Peyer's patch (tissue), 4 donors: ENCODE results near the gene SLC44A5. TPM values are rescaled to one million over a fixed set of nuclear protein-coding genes. Genes with fewer than 3 reads are reported as not detected.
"Not testable (repeated sequence)": the region's sequence is repeated elsewhere in the genome, so short reads cannot be mapped to it uniquely, and the experiment has no call there.

ENCODE experiments used
- DNase-seq, 3 donors: peaks; one replicate each; pipeline ENCODE4 v3.0.0-alpha.2; 2017 to 2019
- H3K27ac ChIP-seq, 4 donors: fragments of 200-600 bp; sonication (generic); one replicate each; pipeline ENCODE4 v1.5.1; 2016 to 2019
- H3K27me3 ChIP-seq, 2 donors: fragments of 200-600 bp; sonication (generic); one replicate each; pipeline ENCODE4 v1.5.1; 2019
- H3K36me3 ChIP-seq, 3 donors: fragments of 200-600 bp; sonication (generic); one replicate each; pipeline ENCODE4 v1.5.1; 2016 to 2019
- H3K4me1 ChIP-seq, 4 donors: fragments of 200-600 bp; sonication (generic); one replicate each; pipeline ENCODE4 v1.5.1; 2016 to 2019
- H3K4me3 ChIP-seq, 4 donors: fragments of 200-600 bp; sonication (generic); 1 replicate in 3 of 4; 2 replicates in 1 of 4; pipeline ENCODE4 v1.5.1; 2016 to 2019; ENCODE audit warnings: mild to moderate bottlenecking in 1 of 4
- H3K9me3 ChIP-seq, 4 donors: fragments of 200-600 bp; sonication (generic); one replicate each; pipeline ENCODE4 v1.5.1; 2016 to 2019; ENCODE audit warnings: mild to moderate bottlenecking in 1 of 4
- POLR2A ChIP-seq, 2 donors: fragments of 450-650 bp; IDR thresholded peaks; one replicate each; pipeline ENCODE4 v1.5.1; 2017; ENCODE audit warnings: antibody characterized with exemption in 2 of 2, mild to moderate bottlenecking in 2 of 2, moderate library complexity in 2 of 2
- total RNA-seq, 4 donors: library from RNA; depleted of rRNA; stranded (reverse); fragments of >200 nt; gene quantifications; one replicate each; pipeline ENCODE4 v1.1.0, GENCODE V29; 2016
- TF ChIP-seq, protein P1 (sequence below), 6 experiments: fragments of 450-650 bp in 4 of 6; fragments of 200-600 bp in 2 of 6; sonication (generic) in 1 of 6; IDR thresholded peaks; one replicate each; pipeline ENCODE4 v1.5.1; 2017 to 2019; ENCODE audit warnings: antibody characterized with exemption in 6 of 6, mild to moderate bottlenecking in 3 of 6, moderate library complexity in 1 of 6

The SLC44A5 gene
- total RNA-seq, 4 donors from 2014 or later, result 0.70 to 0.80 TPM; not detected in 2

DNA sequence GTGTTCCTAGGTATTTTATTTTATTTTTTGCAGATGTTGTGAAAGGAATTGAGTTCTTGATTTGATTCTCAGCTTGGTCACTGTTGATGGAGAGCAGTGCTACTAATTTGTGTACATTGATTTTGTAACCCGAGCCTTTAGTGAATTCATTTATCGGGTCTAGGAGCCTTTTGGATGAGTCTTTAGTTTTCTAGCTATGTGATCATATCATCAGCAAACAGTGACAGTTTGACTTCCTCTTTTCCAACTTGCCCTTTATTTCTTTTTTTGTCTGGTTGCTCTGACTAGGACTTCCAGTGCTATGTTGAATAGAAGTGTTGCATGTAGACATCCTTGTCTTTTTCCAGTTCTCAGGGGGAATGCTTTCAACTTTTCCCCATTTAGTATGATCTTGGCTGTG is 337.8 kb downstream of the SLC44A5 start:
- Histone ChIP-seq H3K27me3 (no peaks in the 10 kb centered on the region), H3K4me1 (no peaks in the 10 kb centered on the region), H3K4me3 (no peak overlapping the region), H3K36me3 (no peaks in the 10 kb centered on the region), H3K9me3 (no peaks in the 10 kb centered on the region), H3K27ac (no peak overlapping the region)
- TF ChIP-seq, protein P1, sequence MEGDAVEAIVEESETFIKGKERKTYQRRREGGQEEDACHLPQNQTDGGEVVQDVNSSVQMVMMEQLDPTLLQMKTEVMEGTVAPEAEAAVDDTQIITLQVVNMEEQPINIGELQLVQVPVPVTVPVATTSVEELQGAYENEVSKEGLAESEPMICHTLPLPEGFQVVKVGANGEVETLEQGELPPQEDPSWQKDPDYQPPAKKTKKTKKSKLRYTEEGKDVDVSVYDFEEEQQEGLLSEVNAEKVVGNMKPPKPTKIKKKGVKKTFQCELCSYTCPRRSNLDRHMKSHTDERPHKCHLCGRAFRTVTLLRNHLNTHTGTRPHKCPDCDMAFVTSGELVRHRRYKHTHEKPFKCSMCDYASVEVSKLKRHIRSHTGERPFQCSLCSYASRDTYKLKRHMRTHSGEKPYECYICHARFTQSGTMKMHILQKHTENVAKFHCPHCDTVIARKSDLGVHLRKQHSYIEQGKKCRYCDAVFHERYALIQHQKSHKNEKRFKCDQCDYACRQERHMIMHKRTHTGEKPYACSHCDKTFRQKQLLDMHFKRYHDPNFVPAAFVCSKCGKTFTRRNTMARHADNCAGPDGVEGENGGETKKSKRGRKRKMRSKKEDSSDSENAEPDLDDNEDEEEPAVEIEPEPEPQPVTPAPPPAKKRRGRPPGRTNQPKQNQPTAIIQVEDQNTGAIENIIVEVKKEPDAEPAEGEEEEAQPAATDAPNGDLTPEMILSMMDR (IDR thresholded peaks at IDR 0.05), result no peak
- no peak for TF ChIP-seq POLR2A (IDR thresholded peaks at IDR 0.05)
- no peak for DNase-seq

DNA sequence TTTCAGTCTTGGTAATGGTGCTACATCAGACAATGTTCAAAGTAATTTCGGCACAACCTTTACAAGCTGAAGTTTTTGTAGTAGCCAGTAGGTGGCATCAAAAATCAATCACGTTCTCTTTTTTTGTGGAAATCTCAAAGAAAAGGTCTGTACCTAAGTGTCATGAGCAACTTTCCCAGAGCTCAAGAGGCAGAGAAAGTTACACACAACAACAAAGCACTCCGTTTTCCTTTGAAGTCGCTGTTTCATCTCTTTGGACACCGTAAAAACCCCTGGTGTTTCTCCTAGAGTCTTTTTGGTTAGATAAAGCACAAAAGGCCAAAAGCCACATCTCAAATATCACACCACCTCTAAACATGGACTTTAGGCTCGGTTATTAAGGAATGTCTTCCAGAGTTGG is 345.1 kb downstream of the SLC44A5 start:
- H3K9me3 ChIP-seq, result no peaks in the 10 kb centered on the region
- H3K27ac ChIP-seq, result no peak overlapping the region
- no peak overlapping the region for H3K4me3 ChIP-seq
- TF ChIP-seq, protein P1 (IDR thresholded peaks at IDR 0.05), result peak in 4 of 6 experiments; percentile 32 to 52 (median 43)
- TF ChIP-seq POLR2A (IDR thresholded peaks at IDR 0.05), result no peak
- no peak for DNase-seq
- H3K27me3 ChIP-seq, result no peaks in the 10 kb centered on the region
- no peaks in the 10 kb centered on the region for H3K4me1 ChIP-seq
- H3K36me3 ChIP-seq, result no peaks in the 10 kb centered on the region

DNA sequence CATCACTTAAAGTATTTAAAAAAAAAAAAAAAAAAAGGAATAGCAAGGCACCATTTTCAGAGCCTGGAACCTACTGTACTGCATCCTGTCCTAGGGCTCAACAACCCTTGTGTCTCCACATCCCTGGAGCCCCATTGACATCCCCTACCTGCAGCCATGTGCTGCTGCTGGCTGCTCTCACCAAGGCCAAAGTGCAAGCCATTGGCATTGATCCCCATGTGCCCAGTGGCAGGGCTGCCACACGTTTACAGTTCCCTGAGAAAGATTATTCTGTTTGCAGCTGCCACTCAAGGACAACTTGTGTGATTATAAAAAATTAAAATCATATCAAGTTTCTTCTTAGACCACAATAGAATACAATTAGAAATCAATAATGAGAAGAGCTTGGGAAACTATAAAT is 346.8 kb downstream of the SLC44A5 start:
- no peak overlapping the region for H3K27ac ChIP-seq

DNA sequence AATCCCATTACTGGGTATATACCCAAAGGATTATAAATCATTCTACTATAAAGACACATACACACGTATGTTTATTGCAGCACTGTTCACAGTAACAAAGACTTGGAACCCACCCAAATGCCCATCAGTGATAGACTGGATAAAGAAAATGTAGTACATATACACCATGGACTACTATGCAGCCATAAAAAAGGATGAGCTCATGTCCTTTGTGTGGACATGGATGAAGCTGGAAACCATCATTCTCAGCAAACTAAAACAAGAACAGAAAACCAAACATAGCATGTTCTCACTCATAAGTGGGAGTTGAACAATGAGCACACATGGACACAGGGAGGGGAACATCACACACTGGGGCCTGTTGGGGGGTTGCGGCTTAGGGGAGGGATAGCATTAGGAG is 347.3 kb downstream of the SLC44A5 start:
- not testable (repeated sequence) for H3K4me1 ChIP-seq, H3K36me3 ChIP-seq, H3K27ac ChIP-seq, H3K9me3 ChIP-seq, H3K4me3 ChIP-seq, H3K27me3 ChIP-seq, DNase-seq

More for the DNA sequence above, 346.8 kb downstream of the SLC44A5 start:
- no peak for TF ChIP-seq POLR2A (IDR thresholded peaks at IDR 0.05)
- TF ChIP-seq, protein P1 (IDR thresholded peaks at IDR 0.05), result no peak
- Histone ChIP-seq H3K4me1 (no peaks in the 10 kb centered on the region), H3K27me3 (no peaks in the 10 kb centered on the region), H3K36me3 (no peaks in the 10 kb centered on the region), H3K9me3 (no peaks in the 10 kb centered on the region), H3K4me3 (no peak overlapping the region)
- no peak for DNase-seq

DNA sequence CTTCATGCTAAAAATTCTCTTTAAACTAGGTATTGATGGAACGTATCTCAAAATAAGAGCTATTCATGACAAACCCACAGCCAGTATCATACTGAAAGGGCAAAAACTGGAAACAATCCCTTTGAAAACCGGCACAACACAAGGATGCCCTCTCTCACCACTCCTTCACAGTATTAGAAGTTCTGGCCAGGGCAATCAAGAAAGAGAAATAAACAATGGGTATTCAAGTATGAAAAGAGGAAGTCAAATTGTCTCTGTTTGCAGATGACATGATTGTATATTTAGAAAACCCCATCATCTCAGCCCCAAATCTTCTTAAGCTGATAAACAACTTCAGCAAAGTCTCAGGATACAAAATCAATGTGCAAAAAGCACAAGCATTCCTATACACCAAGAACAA is 349.0 kb downstream of the SLC44A5 start:
- not testable (repeated sequence) for H3K4me3 ChIP-seq, H3K36me3 ChIP-seq, H3K4me1 ChIP-seq, H3K9me3 ChIP-seq, DNase-seq, H3K27me3 ChIP-seq
- peak overlapping the region in 2 of 4 donors; percentile 51 to 53 for H3K27ac ChIP-seq

DNA sequence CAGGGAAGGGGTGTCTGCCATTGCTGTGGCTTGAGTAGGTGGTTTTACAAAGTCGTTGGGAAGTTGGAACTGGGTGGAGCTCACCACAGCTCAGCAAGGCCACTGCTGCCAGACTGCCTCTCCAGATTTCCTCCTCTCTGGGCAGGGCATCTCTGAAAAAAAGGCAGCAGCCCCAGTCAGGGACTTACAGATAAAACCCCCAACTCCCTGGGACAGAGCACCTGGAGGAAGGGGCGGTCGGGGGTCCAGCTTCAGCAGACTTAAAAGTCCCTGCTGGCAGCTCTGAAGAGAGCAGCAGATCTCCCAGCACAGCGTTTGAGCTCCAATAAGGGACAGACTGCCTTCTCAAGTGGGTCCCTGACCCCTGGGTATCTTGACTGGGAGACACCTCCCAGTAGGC is 352.6 kb downstream of the SLC44A5 start:
- no peaks in the 10 kb centered on the region for H3K36me3 ChIP-seq
- no peak for DNase-seq
- TF ChIP-seq POLR2A (IDR thresholded peaks at IDR 0.05), result no peak
- TF ChIP-seq, protein P1 (IDR thresholded peaks at IDR 0.05), result no peak
- no peaks in the 10 kb centered on the region for H3K27me3 ChIP-seq
- no peak overlapping the region for H3K27ac ChIP-seq
- H3K4me3 ChIP-seq, result no peak overlapping the region
- H3K9me3 ChIP-seq, result no peaks in the 10 kb centered on the region
- H3K4me1 ChIP-seq, result no peaks in the 10 kb centered on the region

DNA sequence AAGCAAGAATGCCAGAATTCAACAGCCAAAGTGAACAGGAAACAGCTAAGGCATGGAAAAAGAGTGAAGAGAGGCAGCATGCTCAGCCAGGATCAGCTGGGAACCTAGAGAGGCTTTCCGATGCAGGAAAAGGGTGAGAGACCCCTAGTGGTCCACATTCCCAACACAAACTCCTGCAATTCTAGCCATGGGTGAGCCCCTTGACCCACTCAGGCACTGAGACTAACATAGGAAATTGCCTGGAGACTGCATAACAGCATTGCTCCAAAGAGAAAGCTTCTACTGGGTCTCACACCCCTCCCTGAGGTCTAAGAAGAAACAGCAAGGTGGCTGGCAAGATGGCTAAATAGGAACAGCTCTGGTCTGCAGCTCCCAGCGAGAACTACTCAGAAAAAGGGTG is 353.5 kb downstream of the SLC44A5 start:
- no peak overlapping the region for H3K4me3 ChIP-seq
- no peaks in the 10 kb centered on the region for H3K9me3 ChIP-seq
- no peak overlapping the region for H3K27ac ChIP-seq
- no peaks in the 10 kb centered on the region for H3K27me3 ChIP-seq
- no peaks in the 10 kb centered on the region for H3K36me3 ChIP-seq
- no peaks in the 10 kb centered on the region for H3K4me1 ChIP-seq
- TF ChIP-seq, protein P1 (IDR thresholded peaks at IDR 0.05), result no peak
- TF ChIP-seq POLR2A (IDR thresholded peaks at IDR 0.05), result no peak
- DNase-seq, result no peak

DNA sequence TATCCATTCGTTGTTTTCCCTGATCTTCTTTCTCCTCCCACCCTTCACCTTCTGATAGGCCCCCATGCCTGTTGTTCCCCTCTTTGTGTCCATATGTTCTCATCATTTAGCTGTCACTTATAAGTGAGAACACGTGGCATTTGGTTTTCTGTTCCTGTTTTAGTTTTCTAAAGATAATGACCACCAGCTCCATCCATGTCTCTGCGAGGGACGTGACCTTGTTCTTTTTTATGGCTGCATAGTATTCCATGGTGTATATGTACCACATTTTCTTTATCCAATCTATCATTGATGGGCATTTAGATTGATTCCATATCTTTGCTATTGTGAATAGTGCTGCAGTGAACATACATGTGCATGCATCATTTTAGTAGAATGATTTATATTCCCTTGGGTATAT is 360.8 kb downstream of the SLC44A5 start:
- H3K4me1 ChIP-seq, H3K9me3 ChIP-seq, H3K4me3 ChIP-seq, H3K27ac ChIP-seq, H3K27me3 ChIP-seq, DNase-seq, H3K36me3 ChIP-seq: not testable (repeated sequence)
